Measurements from ENCODE around the gene A4GALT.
"Not testable (repeated sequence)": the region's sequence is repeated elsewhere in the genome, so short reads cannot be mapped to it uniquely, and the experiment has no call there.

The A4GALT gene

GRCh38 chr22:42758931-42759629 is 38.4 kb upstream of the A4GALT start:
- Histone ChIP-seq H3F3A (ENCODE audit: insufficient read depth, low read length) (no peaks in the 10 kb centered on the region), H3K27ac (ENCODE audit: low read depth, low read length, poor library complexity, severe bottlenecking) (no peak overlapping the region), H3K27me3 (ENCODE audit: insufficient read depth, low read length) (no peaks in the 10 kb centered on the region), H3K79me2 (ENCODE audit: insufficient read depth, low read length) (no peaks in the 10 kb centered on the region), H3K9ac (ENCODE audit: low read length) (no peak overlapping the region), H3K4me1 (ENCODE audit: insufficient read depth, low read length, severe bottlenecking) (peaks cover 26% of the 10 kb centered on the region), H3K9me2 (ENCODE audit: low read depth, low read length) (no peaks in the 10 kb centered on the region), H3K4me2 (ENCODE audit: low read length) (no peak overlapping the region), H4K20me1 (ENCODE audit: insufficient read depth, low read length) (no peaks in the 10 kb centered on the region), H3K9me3 (ENCODE audit: low read length) (no peaks in the 10 kb centered on the region), H3K4me3 (ENCODE audit: low read depth, low read length, poor library complexity, severe bottlenecking) (no peak overlapping the region), H3K36me3 (ENCODE audit: insufficient read depth, low read length) (no peaks in the 10 kb centered on the region), H2AFZ (ENCODE audit: low read length) (no peak overlapping the region)
- TF ChIP-seq EZH2 (IDR thresholded peaks at IDR 0.05; ENCODE audit: borderline replicate concordance, low read length), result no peak
- TF ChIP-seq, protein P1, sequence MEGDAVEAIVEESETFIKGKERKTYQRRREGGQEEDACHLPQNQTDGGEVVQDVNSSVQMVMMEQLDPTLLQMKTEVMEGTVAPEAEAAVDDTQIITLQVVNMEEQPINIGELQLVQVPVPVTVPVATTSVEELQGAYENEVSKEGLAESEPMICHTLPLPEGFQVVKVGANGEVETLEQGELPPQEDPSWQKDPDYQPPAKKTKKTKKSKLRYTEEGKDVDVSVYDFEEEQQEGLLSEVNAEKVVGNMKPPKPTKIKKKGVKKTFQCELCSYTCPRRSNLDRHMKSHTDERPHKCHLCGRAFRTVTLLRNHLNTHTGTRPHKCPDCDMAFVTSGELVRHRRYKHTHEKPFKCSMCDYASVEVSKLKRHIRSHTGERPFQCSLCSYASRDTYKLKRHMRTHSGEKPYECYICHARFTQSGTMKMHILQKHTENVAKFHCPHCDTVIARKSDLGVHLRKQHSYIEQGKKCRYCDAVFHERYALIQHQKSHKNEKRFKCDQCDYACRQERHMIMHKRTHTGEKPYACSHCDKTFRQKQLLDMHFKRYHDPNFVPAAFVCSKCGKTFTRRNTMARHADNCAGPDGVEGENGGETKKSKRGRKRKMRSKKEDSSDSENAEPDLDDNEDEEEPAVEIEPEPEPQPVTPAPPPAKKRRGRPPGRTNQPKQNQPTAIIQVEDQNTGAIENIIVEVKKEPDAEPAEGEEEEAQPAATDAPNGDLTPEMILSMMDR (IDR thresholded peaks at IDR 0.05; ENCODE audit: low read length), result no peak

GRCh38 chr22:42755553-42755952 is 34.9 kb upstream of the A4GALT start:
- H3K9me3 ChIP-seq (ENCODE audit: low read length); H3K79me2 ChIP-seq (ENCODE audit: insufficient read depth, low read length); H3K9ac ChIP-seq (ENCODE audit: low read length); H3K9me2 ChIP-seq (ENCODE audit: low read depth, low read length); H3K27me3 ChIP-seq (ENCODE audit: insufficient read depth, low read length); H4K20me1 ChIP-seq (ENCODE audit: insufficient read depth, low read length); H3K36me3 ChIP-seq (ENCODE audit: insufficient read depth, low read length); H3F3A ChIP-seq (ENCODE audit: insufficient read depth, low read length); H3K4me3 ChIP-seq (ENCODE audit: low read depth, low read length, poor library complexity, severe bottlenecking); H3K4me2 ChIP-seq (ENCODE audit: low read length); H3K27ac ChIP-seq (ENCODE audit: low read depth, low read length, poor library complexity, severe bottlenecking); H2AFZ ChIP-seq (ENCODE audit: low read length); H3K4me1 ChIP-seq (ENCODE audit: insufficient read depth, low read length, severe bottlenecking): not testable (repeated sequence)

DNA sequence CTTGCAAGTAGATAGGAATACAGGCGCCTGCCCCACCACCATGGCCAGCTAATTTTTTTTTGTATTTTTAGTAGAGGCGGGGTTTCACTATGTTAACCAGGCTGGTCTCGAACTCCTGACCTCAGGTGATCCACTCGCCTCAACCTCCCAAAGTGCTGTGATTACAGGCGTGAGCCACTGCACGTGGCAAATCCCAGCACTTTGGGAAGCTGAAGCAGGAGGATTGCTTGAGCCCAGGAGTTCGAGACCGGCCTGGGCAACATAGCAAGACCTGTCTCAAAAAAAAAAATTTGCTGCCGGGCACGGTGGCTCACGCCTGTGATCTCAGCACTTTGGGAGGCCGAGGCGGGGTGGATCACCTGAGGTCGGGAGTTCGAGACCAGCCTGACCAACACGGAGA is 34.5 kb upstream of the A4GALT start:
- not testable (repeated sequence) for H3K36me3 ChIP-seq (ENCODE audit: insufficient read depth, low read length); H3K4me1 ChIP-seq (ENCODE audit: insufficient read depth, low read length, severe bottlenecking); H3K79me2 ChIP-seq (ENCODE audit: insufficient read depth, low read length); H3K27me3 ChIP-seq (ENCODE audit: insufficient read depth, low read length); H3K27ac ChIP-seq (ENCODE audit: low read depth, low read length, poor library complexity, severe bottlenecking); H3K9ac ChIP-seq (ENCODE audit: low read length); H3K4me2 ChIP-seq (ENCODE audit: low read length); H2AFZ ChIP-seq (ENCODE audit: low read length); H3K4me3 ChIP-seq (ENCODE audit: low read depth, low read length, poor library complexity, severe bottlenecking); H3K9me3 ChIP-seq (ENCODE audit: low read length); H4K20me1 ChIP-seq (ENCODE audit: insufficient read depth, low read length); H3F3A ChIP-seq (ENCODE audit: insufficient read depth, low read length); H3K9me2 ChIP-seq (ENCODE audit: low read depth, low read length)

- Histone ChIP-seq H2AFZ (ENCODE audit: low read length) (no peak overlapping the region), H3K4me1 (ENCODE audit: insufficient read depth, low read length, severe bottlenecking) (peaks cover 6% of the 10 kb centered on the region), H3K9ac (ENCODE audit: low read length) (no peak overlapping the region), H3K36me3 (ENCODE audit: insufficient read depth, low read length) (no peaks in the 10 kb centered on the region), H3K4me2 (ENCODE audit: low read length) (no peak overlapping the region), H3K79me2 (ENCODE audit: insufficient read depth, low read length) (no peaks in the 10 kb centered on the region), H4K20me1 (ENCODE audit: insufficient read depth, low read length) (no peaks in the 10 kb centered on the region), H3K9me3 (ENCODE audit: low read length) (no peaks in the 10 kb centered on the region), H3K9me2 (ENCODE audit: low read depth, low read length) (no peaks in the 10 kb centered on the region), H3K27ac (ENCODE audit: low read depth, low read length, poor library complexity, severe bottlenecking) (no peak overlapping the region), H3K4me3 (ENCODE audit: low read depth, low read length, poor library complexity, severe bottlenecking) (no peak overlapping the region), H3K27me3 (ENCODE audit: insufficient read depth, low read length) (peaks cover 5% of the 10 kb centered on the region; the same call in 1 of the 2 replicates), H3F3A (ENCODE audit: insufficient read depth, low read length) (no peaks in the 10 kb centered on the region)
- no peak for TF ChIP-seq EZH2 (IDR thresholded peaks at IDR 0.05; ENCODE audit: borderline replicate concordance, low read length)
- TF ChIP-seq, protein P1 (IDR thresholded peaks at IDR 0.05; ENCODE audit: low read length), result no peak
Measured at GRCh38 chr22:42754658-42755057, 34.0 kb upstream of the A4GALT start.
